Sigmoid colon (tissue), 7 donors: ENCODE measurements around the gene MARCHF7. TPM values are rescaled to one million over a fixed set of nuclear protein-coding genes. Genes with fewer than 3 reads are reported as not detected.

Source experiments
- DNase-seq: peaks from one replicate; pipeline ENCODE4 v3.0.0-alpha.2; 2019
- H3K27ac ChIP-seq, 4 donors: fragments of 200-600 bp; sonication (generic); one replicate each; pipeline ENCODE4 v1.5.1; 2016 to 2019; ENCODE audit warnings: mild to moderate bottlenecking in 1 of 4
- H3K27me3 ChIP-seq, 3 donors: fragments of 200-600 bp; sonication (generic); one replicate each; pipeline ENCODE4 v1.5.1; 2019; ENCODE audit warnings: mild to moderate bottlenecking in 1 of 3
- H3K36me3 ChIP-seq, 4 donors: fragments of 200-600 bp; sonication (generic); one replicate each; pipeline ENCODE4 v1.5.1; 2016 to 2019
- H3K4me1 ChIP-seq, 4 donors: fragments of 200-600 bp; sonication (generic); one replicate each; pipeline ENCODE4 v1.5.1; 2017 to 2019
- H3K4me3 ChIP-seq, 4 donors: fragments of 200-600 bp; sonication (generic); one replicate each; pipeline ENCODE4 v1.5.1; 2017 to 2019; ENCODE audit warnings: mild to moderate bottlenecking in 2 of 4, moderate library complexity in 1 of 4
- H3K9me3 ChIP-seq, 4 donors: fragments of 200-600 bp in 3 of 4; sonication (generic) in 3 of 4; one replicate each; pipeline versions ENCODE4 v1.5.1 to v1.6.1; 2013 to 2019
- CTCF ChIP-seq, 4 experiments: fragments of 450-650 bp in 3 of 4; fragments of 200-600 bp in 1 of 4; IDR thresholded peaks; one replicate each; pipeline ENCODE4 v1.5.1; 2016 to 2019; ENCODE audit warnings: antibody characterized with exemption in 4 of 4, mild to moderate bottlenecking in 3 of 4, moderate library complexity in 2 of 4
- EP300 ChIP-seq, 4 donors: sonication (generic); formaldehyde crosslinking; IDR thresholded peaks; one replicate each; pipeline ENCODE4 v1.6.1; 2017; ENCODE audit warnings: antibody characterized with exemption in 4 of 4
- POLR2A ChIP-seq, 2 donors: fragments of 450-650 bp; IDR thresholded peaks; one replicate each; pipeline ENCODE4 v1.6.1; 2016; ENCODE audit warnings: antibody characterized with exemption in 2 of 2, mild to moderate bottlenecking in 2 of 2, moderate library complexity in 2 of 2
- POLR2AphosphoS5 ChIP-seq, 4 donors: sonication (generic); formaldehyde crosslinking; IDR thresholded peaks; one replicate each; pipeline ENCODE4 v1.6.1; 2017; ENCODE audit warnings: antibody characterized with exemption in 4 of 4
- WGBS, 2 donors: extraction: QIAGEN DNeasy Blood & Tissue Kit; methylation state at CpG; one replicate each; pipeline ENCODE4 v1.1.7; 2013; 5-methylcytosine and 5-hydroxymethylcytosine counted together
- intact Hi-C: fragments of 100-400 bp; cut with DNase I; formaldehyde crosslinking; loops from one replicate; pipeline ENCODE4 v1.15.1; 2023
- polyA plus RNA-seq, 3 donors: library from polyadenylated mRNA; stranded (reverse); fragments of 200-250 nt; gene quantifications; one replicate each; pipeline ENCODE4 v1.2.3, GENCODE V29; 2013
- total RNA-seq, 4 donors: library from RNA; depleted of rRNA; stranded (reverse); fragments of >200 nt; gene quantifications; one replicate each; pipeline ENCODE4 v1.1.0, GENCODE V29; 2016
- donor health status: healthy with polysubstance abuse.
- donor health status: Bipolar disorder and iron deficiency.
- donor health status: healthy.

MARCHF7 gene
- total and polyA plus RNA-seq, 7 donors = 21.0 to 112 (median 89.9) TPM

- TF ChIP-seq EP300 (IDR thresholded peaks at IDR 0.05) (no peak), POLR2AphosphoS5 (IDR thresholded peaks at IDR 0.05) (no peak), POLR2A (IDR thresholded peaks at IDR 0.05) (no peak), CTCF (IDR thresholded peaks at IDR 0.05) (no peak)
- no peak for DNase-seq
- H3K27me3 ChIP-seq = no peaks in the 10 kb centered on the region
- H3K36me3 ChIP-seq = peaks cover 3 to 82% (median 14%) of the 10 kb centered on the region in 4 donors
- intact Hi-C loops = no loop called here
- peaks cover 0 to 16% (median 9%) of the 10 kb centered on the region in 4 donors for H3K4me1 ChIP-seq
- H3K4me3 ChIP-seq = no peak overlapping the region
- 23 to 60% methylated on average over 1 of the region's 1 CpG for WGBS, 2 donors
- H3K27ac ChIP-seq = no peak overlapping the region
- no peaks in the 10 kb centered on the region for H3K9me3 ChIP-seq
Measured at GRCh38 chr2:159758686-159759085, 46.4 kb downstream of the MARCHF7 start.

GRCh38 chr2:159759577-159759976 is 47.3 kb downstream of the MARCHF7 start:
- H3K27ac ChIP-seq = no peak overlapping the region
- H3K9me3 ChIP-seq = no peaks in the 10 kb centered on the region
- WGBS, 2 donors = 54 to 82% methylated on average over 3 of the region's 3 CpGs
- H3K4me1 ChIP-seq = peaks cover 0 to 15% (median 9%) of the 10 kb centered on the region in 4 donors
- DNase-seq = no peak
- intact Hi-C loops = no loop called here
- H3K4me3 ChIP-seq = no peak overlapping the region
- TF ChIP-seq POLR2A (IDR thresholded peaks at IDR 0.05) = no peak
- TF ChIP-seq CTCF (IDR thresholded peaks at IDR 0.05) = no peak
- no peak for TF ChIP-seq EP300 (IDR thresholded peaks at IDR 0.05)
- no peak for TF ChIP-seq POLR2AphosphoS5 (IDR thresholded peaks at IDR 0.05)
- H3K36me3 ChIP-seq = peaks cover 0 to 84% (median 14%) of the 10 kb centered on the region in 4 donors
- no peaks in the 10 kb centered on the region for H3K27me3 ChIP-seq

GRCh38 chr2:159760326-159760725 is 48.0 kb downstream of the MARCHF7 start:
- Histone ChIP-seq H3K9me3 (no peaks in the 10 kb centered on the region), H3K27me3 (no peaks in the 10 kb centered on the region), H3K36me3 (peaks cover 0 to 86% (median 11%) of the 10 kb centered on the region in 4 donors), H3K4me1 (peaks cover 0 to 15% (median 9%) of the 10 kb centered on the region in 4 donors), H3K4me3 (no peak overlapping the region), H3K27ac (no peak overlapping the region)
- intact Hi-C loops = no loop called here
- TF ChIP-seq POLR2AphosphoS5 (IDR thresholded peaks at IDR 0.05) = no peak
- TF ChIP-seq EP300 (IDR thresholded peaks at IDR 0.05) = no peak
- TF ChIP-seq POLR2A (IDR thresholded peaks at IDR 0.05) = no peak
- no peak for TF ChIP-seq CTCF (IDR thresholded peaks at IDR 0.05)
- no peak for DNase-seq

- Histone ChIP-seq H3K27ac (no peak overlapping the region), H3K4me3 (no peak overlapping the region), H3K4me1 (peaks cover 0 to 15% (median 9%) of the 10 kb centered on the region in 4 donors), H3K27me3 (no peaks in the 10 kb centered on the region), H3K9me3 (no peaks in the 10 kb centered on the region), H3K36me3 (peaks cover 0 to 79% (median 11%) of the 10 kb centered on the region in 4 donors)
- intact Hi-C loops = no loop called here
- 57 to 65% methylated on average over 1 of the region's 1 CpG for WGBS, 2 donors
- DNase-seq = no peak
- TF ChIP-seq POLR2A (IDR thresholded peaks at IDR 0.05) = no peak
- TF ChIP-seq EP300 (IDR thresholded peaks at IDR 0.05) = no peak
- TF ChIP-seq POLR2AphosphoS5 (IDR thresholded peaks at IDR 0.05) = no peak
- no peak for TF ChIP-seq CTCF (IDR thresholded peaks at IDR 0.05)
Measured at GRCh38 chr2:159762075-159762474, 49.8 kb downstream of the MARCHF7 start.

Other genes with a start within 250 kb of the MARCHF7 start
- gene BAZ2B, start 96.0 kb upstream of the MARCHF7 start, total RNA-seq = 100 to 1,000 TPM; 105 to 156 (median 145) TPM
- 10 to 100 TPM in 1 of 3 donors, 1 to 10 TPM in 2; 7.6 to 18.4 (median 9.0) TPM for gene BAZ2B, start 96.0 kb upstream of the MARCHF7 start, polyA plus RNA-seq
- 10 to 100 TPM; 42.4 to 67.6 (median 53.6) TPM for gene CD302, start 85.7 kb downstream of the MARCHF7 start, total RNA-seq
- 10 to 100 TPM in 2 of 3 donors, 1 to 10 TPM in 1; 9.0 to 17.4 (median 10.3) TPM for gene CD302, start 85.7 kb downstream of the MARCHF7 start, polyA plus RNA-seq
- 1 to 10 TPM in 3 of 4 donors, under 1 TPM in 1; 0.66 to 1.9 (median 1.3) TPM for gene LY75, start 192.2 kb downstream of the MARCHF7 start, total RNA-seq
- gene LY75, start 192.2 kb downstream of the MARCHF7 start, polyA plus RNA-seq = 10 to 100 TPM in 2 of 3 donors, 1 to 10 TPM in 1; 8.4 to 20.2 (median 13.9) TPM